Measurements from ENCODE around the gene SHLD1. TPM values are rescaled to one million over a fixed set of nuclear protein-coding genes. Genes with fewer than 3 reads are reported as not detected.
A peak's percentile ranks its signal among the peaks of the same experiment; 100 is the strongest.

SHLD1 gene
- polyA plus RNA-seq, 1 donor from 2014 or later: 15.3 TPM

GRCh38 chr20:5908981-5909380 is 158.8 kb downstream of the SHLD1 start:
- no peaks in the 10 kb centered on the region for H3K36me3 ChIP-seq (ENCODE audit: insufficient read depth, low read length)
- H3F3A ChIP-seq (ENCODE audit: insufficient read depth, low read length, poor library complexity, severe bottlenecking): peaks cover 9% of the 10 kb centered on the region
- no peaks in the 10 kb centered on the region for H3K9me3 ChIP-seq (ENCODE audit: low read length)
- no peak overlapping the region for H2AFZ ChIP-seq (ENCODE audit: low read depth, low read length)
- no peaks in the 10 kb centered on the region for H4K20me1 ChIP-seq (ENCODE audit: insufficient read depth)
- no peak overlapping the region for H3K4me2 ChIP-seq (ENCODE audit: low read length)
- no peak overlapping the region for H3K4me3 ChIP-seq (ENCODE audit: low read length)
- no peaks in the 10 kb centered on the region for H3K27me3 ChIP-seq (ENCODE audit: insufficient read depth, low read depth, low read length)
- no peaks in the 10 kb centered on the region for H3K9me2 ChIP-seq (ENCODE audit: insufficient read depth, low read length)
- no peak overlapping the region for H3K9ac ChIP-seq (ENCODE audit: low read length)
- H3K79me2 ChIP-seq (replicated peaks; ENCODE audit: insufficient read depth, low read length): peaks cover 2% of the 10 kb centered on the region
- TF ChIP-seq CTCF (IDR thresholded peaks at IDR 0.05; ENCODE audit: poor library complexity, severe bottlenecking) (no peak), SMC3 (conservative IDR thresholded peaks at IDR 0.05; ENCODE audit: poor library complexity) (no peak), RAD21 (conservative IDR thresholded peaks at IDR 0.05) (no peak), TAF1 (IDR thresholded peaks at IDR 0.05; ENCODE audit: low read depth) (no peak), REST (IDR thresholded peaks at IDR 0.05; ENCODE audit: borderline replicate concordance) (no peak), EZH2 (IDR thresholded peaks at IDR 0.05; ENCODE audit: borderline replicate concordance, insufficient read depth, low read length, poor library complexity, severe bottlenecking) (no peak), EP300 (conservative IDR thresholded peaks at IDR 0.05; ENCODE audit: poor library complexity, severe bottlenecking) (no peak), MXI1 (conservative IDR thresholded peaks at IDR 0.05; ENCODE audit: poor library complexity, severe bottlenecking) (no peak), POLR2AphosphoS5 (IDR thresholded peaks at IDR 0.05) (no peak)
- no peak overlapping the region for H3K27ac ChIP-seq (ENCODE audit: low read length)

- H3K9me2 ChIP-seq (ENCODE audit: insufficient read depth, low read length): no peaks in the 10 kb centered on the region
- H3K27ac ChIP-seq (ENCODE audit: low read length): peak overlapping the region; percentile 93
- H3F3A ChIP-seq (ENCODE audit: insufficient read depth, low read length, poor library complexity, severe bottlenecking): peaks cover 9% of the 10 kb centered on the region
- H4K20me1 ChIP-seq (ENCODE audit: insufficient read depth): no peaks in the 10 kb centered on the region
- H3K9ac ChIP-seq (ENCODE audit: low read length): no peak overlapping the region
- H3K79me2 ChIP-seq (replicated peaks; ENCODE audit: insufficient read depth, low read length): peaks cover 6% of the 10 kb centered on the region
- H3K27me3 ChIP-seq (ENCODE audit: insufficient read depth, low read depth, low read length): no peaks in the 10 kb centered on the region
- H2AFZ ChIP-seq (ENCODE audit: low read depth, low read length): peak overlapping the region; percentile 96
- no peaks in the 10 kb centered on the region for H3K36me3 ChIP-seq (ENCODE audit: insufficient read depth, low read length)
- H3K4me2 ChIP-seq (ENCODE audit: low read length): peak overlapping the region; percentile 10
- H3K4me3 ChIP-seq (ENCODE audit: low read length): peak overlapping the region; percentile 95
- H3K9me3 ChIP-seq (ENCODE audit: low read length): no peaks in the 10 kb centered on the region
- TF ChIP-seq SMC3 (conservative IDR thresholded peaks at IDR 0.05; ENCODE audit: poor library complexity) (no peak), MXI1 (conservative IDR thresholded peaks at IDR 0.05; ENCODE audit: poor library complexity, severe bottlenecking) (no peak), RAD21 (conservative IDR thresholded peaks at IDR 0.05) (no peak), POLR2AphosphoS5 (IDR thresholded peaks at IDR 0.05) (no peak), TAF1 (IDR thresholded peaks at IDR 0.05; ENCODE audit: low read depth) (no peak), CTCF (IDR thresholded peaks at IDR 0.05; ENCODE audit: poor library complexity, severe bottlenecking) (no peak), EP300 (conservative IDR thresholded peaks at IDR 0.05; ENCODE audit: poor library complexity, severe bottlenecking) (no peak)
Measured at GRCh38 chr20:5910186-5910585, 160.0 kb downstream of the SHLD1 start.
